Subcutaneous abdominal adipose tissue (tissue), 5 donors: ENCODE data around the gene SMTN.
A peak's percentile ranks its signal among the peaks of the same experiment; 100 is the strongest.

Experiments
- H3K27ac ChIP-seq: one replicate; pipeline ENCODE4 v1.7.0; 2013; ENCODE audit warnings: low read depth, mild to moderate bottlenecking, inconsistent platforms, low read length, moderate library complexity
- H3K27me3 ChIP-seq, 5 donors: one replicate each; pipeline ENCODE4 v1.7.0; 2013; ENCODE audit warnings: low read length in 5 of 5, inconsistent platforms in 1 of 5; ENCODE audit not compliant: control insufficient read depth in 5 of 5, insufficient read depth in 4 of 5
- H3K36me3 ChIP-seq, 5 donors: one replicate each; pipeline ENCODE4 v1.7.0; 2013; ENCODE audit warnings: low read length in 5 of 5; ENCODE audit not compliant: control insufficient read depth in 5 of 5, insufficient read depth in 5 of 5
- H3K4me1 ChIP-seq, 5 donors: one replicate each; pipeline ENCODE4 v1.7.0; 2013; ENCODE audit warnings: low read length in 5 of 5, mild to moderate bottlenecking in 3 of 5, moderate library complexity in 1 of 5; ENCODE audit not compliant: control insufficient read depth in 5 of 5, insufficient read depth in 5 of 5
- H3K4me3 ChIP-seq, 5 donors: one replicate each; pipeline ENCODE4 v1.7.0; 2013; ENCODE audit warnings: low read length in 5 of 5, low read depth in 1 of 5
- H3K9ac ChIP-seq, 5 donors: one replicate each; pipeline ENCODE4 v1.7.0; 2013; ENCODE audit warnings: low read length in 5 of 5, mild to moderate bottlenecking in 4 of 5, moderate library complexity in 3 of 5
- H3K9me3 ChIP-seq, 5 donors: one replicate each; pipeline ENCODE4 v1.7.0; 2013; ENCODE audit warnings: low read length in 5 of 5; ENCODE audit not compliant: control insufficient read depth in 5 of 5
- donor health status: healthy.
- donor health status: healthy.
- donor health status: healthy.
- donor health status: healthy.
- donor health status: healthy.

Gene SMTN

GRCh38 chr22:31082606-31083376, 1.7 kb downstream of the SMTN start:
- peaks cover 0 to 16% (median 13%) of the 10 kb centered on the region in 5 donors for H3K36me3 ChIP-seq
- no peaks in the 10 kb centered on the region for H3K27me3 ChIP-seq
- peak overlapping the region; percentile 80 to 90 (median 81) for H3K9ac ChIP-seq
- peak overlapping the region; percentile 77 to 91 (median 80) for H3K4me3 ChIP-seq
- H3K27ac ChIP-seq, result peak overlapping the region; percentile 89
- peaks cover 17 to 69% (median 60%) of the 10 kb centered on the region in 5 donors for H3K4me1 ChIP-seq
- no peaks in the 10 kb centered on the region for H3K9me3 ChIP-seq

- H3K36me3 ChIP-seq, result peaks cover 0 to 22% (median 19%) of the 10 kb centered on the region in 5 donors
These were observed 2.3 kb downstream of the SMTN start for GRCh38 chr22:31083377-31083768.

GRCh38 chr22:31083923-31084810, 3.0 kb downstream of the SMTN start:
- H3K4me3 ChIP-seq, result peak overlapping the region; percentile 68 to 91 (median 79)
- no peaks in the 10 kb centered on the region for H3K9me3 ChIP-seq
- peaks cover 17 to 82% (median 67%) of the 10 kb centered on the region in 5 donors for H3K4me1 ChIP-seq
- H3K9ac ChIP-seq, result peak overlapping the region; percentile 44 to 94 (median 69)
- H3K27me3 ChIP-seq, result no peaks in the 10 kb centered on the region
- H3K27ac ChIP-seq, result peak overlapping the region; percentile 89
- H3K36me3 ChIP-seq, result peaks cover 0 to 30% (median 27%) of the 10 kb centered on the region in 5 donors

More at GRCh38 chr22:31083377-31083768, 2.3 kb downstream of the SMTN start:
- peaks cover 17 to 75% (median 60%) of the 10 kb centered on the region in 5 donors for H3K4me1 ChIP-seq
- H3K27ac ChIP-seq, result peak overlapping the region; percentile 89
- no peaks in the 10 kb centered on the region for H3K27me3 ChIP-seq
- H3K9ac ChIP-seq, result peak overlapping the region in 4 of 5 donors; percentile 52 to 84 (median 66)
- peak overlapping the region; percentile 68 to 91 (median 79) for H3K4me3 ChIP-seq
- no peaks in the 10 kb centered on the region for H3K9me3 ChIP-seq

- Histone ChIP-seq H3K4me3 (peak overlapping the region; percentile 68 to 91 (median 79)), H3K27me3 (no peaks in the 10 kb centered on the region), H3K27ac (peak overlapping the region; percentile 89), H3K9ac (peak overlapping the region in 4 of 5 donors; percentile 69 to 94 (median 79)), H3K36me3 (peaks cover 0 to 38% (median 34%) of the 10 kb centered on the region in 5 donors), H3K9me3 (no peaks in the 10 kb centered on the region), H3K4me1 (peaks cover 17 to 85% (median 68%) of the 10 kb centered on the region in 5 donors)
These were observed 3.8 kb downstream of the SMTN start for GRCh38 chr22:31084811-31085492.

- Histone ChIP-seq H3K27ac (peak overlapping the region; percentile 89), H3K4me1 (peaks cover 16 to 83% (median 65%) of the 10 kb centered on the region in 5 donors), H3K4me3 (peak overlapping the region; percentile 45 to 91 (median 77)), H3K36me3 (peaks cover 0 to 42% (median 39%) of the 10 kb centered on the region in 5 donors), H3K27me3 (no peaks in the 10 kb centered on the region), H3K9ac (peak overlapping the region in 4 of 5 donors; percentile 69 to 94 (median 79)), H3K9me3 (no peaks in the 10 kb centered on the region)
These were observed 4.3 kb downstream of the SMTN start for GRCh38 chr22:31085493-31085824.

- Histone ChIP-seq H3K27ac (peak overlapping the region; percentile 89), H3K4me3 (peak overlapping the region in 2 of 5 donors; percentile 79 to 91), H3K9ac (peak overlapping the region in 3 of 5 donors; percentile 35 to 94 (median 78)), H3K27me3 (no peaks in the 10 kb centered on the region), H3K9me3 (no peaks in the 10 kb centered on the region), H3K36me3 (peaks cover 0 to 46% (median 44%) of the 10 kb centered on the region in 5 donors), H3K4me1 (peaks cover 14 to 78% (median 60%) of the 10 kb centered on the region in 5 donors)
These were observed 4.8 kb downstream of the SMTN start for GRCh38 chr22:31085928-31086327.

- Histone ChIP-seq H3K9ac (peak overlapping the region in 2 of 5 donors; percentile 9 to 35), H3K36me3 (peaks cover 0 to 55% (median 53%) of the 10 kb centered on the region in 5 donors), H3K27ac (peak overlapping the region; percentile 89), H3K4me1 (peaks cover 14 to 71% (median 53%) of the 10 kb centered on the region in 5 donors), H3K4me3 (no peak overlapping the region), H3K27me3 (no peaks in the 10 kb centered on the region), H3K9me3 (no peaks in the 10 kb centered on the region)
These were observed 5.7 kb downstream of the SMTN start for GRCh38 chr22:31086703-31087330.

- Histone ChIP-seq H3K9ac (no peak overlapping the region), H3K4me1 (peaks cover 14 to 61% (median 43%) of the 10 kb centered on the region in 5 donors), H3K27ac (no peak overlapping the region), H3K4me3 (no peak overlapping the region), H3K36me3 (peaks cover 0 to 65% (median 62%) of the 10 kb centered on the region in 5 donors), H3K9me3 (no peaks in the 10 kb centered on the region), H3K27me3 (no peaks in the 10 kb centered on the region)
These were observed 6.7 kb downstream of the SMTN start for GRCh38 chr22:31087744-31088215.
